MV-4-11 (cell line): ENCODE data around the gene FILIP1L.

Experiments used
- DNase-seq: peaks from one replicate; lab custom pipeline; 2025; lab: John Stamatoyannopoulos, UW

The FILIP1L gene

GRCh38 chr3:99951701-99952100, 162.6 kb downstream of the FILIP1L start:
- DNase-seq: no peak

GRCh38 chr3:99950921-99951320, 163.4 kb downstream of the FILIP1L start:
- peak; percentile 34 for DNase-seq

DNA sequence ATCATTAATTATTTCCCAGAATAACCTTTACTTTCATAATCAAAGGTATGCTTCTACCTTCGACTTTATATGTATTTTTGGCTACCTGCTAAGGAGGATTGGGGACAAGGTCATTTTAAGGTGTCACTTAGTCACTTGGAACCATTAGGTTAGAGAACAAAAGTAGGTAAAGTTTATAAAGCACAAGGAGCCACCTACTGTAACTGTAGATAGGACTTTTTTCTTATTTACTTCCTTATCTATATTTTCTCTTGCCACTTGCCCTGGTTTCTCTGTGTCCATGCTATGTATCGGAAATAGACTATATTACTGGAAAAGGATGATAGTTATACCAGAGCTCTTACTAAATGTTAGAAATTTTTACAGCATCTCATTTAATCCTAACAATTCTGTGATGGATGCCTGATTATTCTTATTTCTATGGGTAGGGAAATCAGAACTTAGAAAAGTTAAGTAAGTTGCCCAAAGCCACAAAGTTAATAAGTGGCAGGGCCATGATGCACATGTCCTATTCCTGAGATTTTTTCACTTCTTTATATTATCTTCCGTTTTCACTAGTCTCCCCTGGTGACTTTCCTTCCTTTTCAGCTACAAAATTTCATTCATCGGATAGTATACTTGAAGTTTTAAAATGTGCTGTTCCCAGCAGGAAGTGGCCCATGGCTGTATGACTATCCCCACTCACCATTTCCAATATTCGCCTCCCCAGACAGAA, 164.2 kb downstream of the FILIP1L start:
- peak; percentile 9 for DNase-seq

- DNase-seq: no peak
Measured at GRCh38 chr3:99948467-99949089, 165.7 kb downstream of the FILIP1L start.

- DNase-seq: no peak
Measured at GRCh38 chr3:99947356-99947755, 166.9 kb downstream of the FILIP1L start.

DNA sequence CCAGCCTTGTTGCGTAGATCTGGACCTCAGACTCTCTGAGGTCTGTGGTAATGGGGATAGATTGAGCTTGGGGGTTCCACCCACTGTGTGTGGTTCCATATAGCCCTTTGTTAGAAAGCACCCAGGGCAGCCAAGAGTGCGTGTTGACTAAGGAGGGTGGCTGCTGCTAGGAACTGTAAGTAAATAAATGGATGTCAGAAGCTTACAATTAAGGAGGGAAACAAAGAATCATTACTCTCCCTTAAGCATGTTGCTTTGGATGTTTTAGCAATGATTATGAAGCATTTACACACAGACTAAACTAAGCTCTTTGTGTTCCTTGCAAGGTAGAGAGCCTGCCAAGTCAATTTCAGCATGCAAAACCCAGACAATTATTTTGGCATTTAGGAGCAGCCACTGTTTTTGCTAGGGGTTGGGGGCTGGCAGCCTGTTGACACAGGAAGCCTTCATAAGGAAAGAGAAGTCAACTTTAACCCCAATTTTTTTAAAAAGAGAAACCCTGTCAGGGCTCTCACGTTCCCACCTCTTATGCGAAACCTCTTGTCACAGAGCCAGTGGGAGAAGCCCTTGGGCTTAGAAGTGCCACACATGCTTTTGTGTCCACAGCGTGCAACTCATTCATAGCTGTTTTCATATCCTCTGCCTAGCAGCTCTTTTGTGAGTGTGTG, 168.8 kb downstream of the FILIP1L start:
- no peak for DNase-seq

- DNase-seq: no peak
Measured at GRCh38 chr3:99943931-99944761, 170.2 kb downstream of the FILIP1L start.

DNA sequence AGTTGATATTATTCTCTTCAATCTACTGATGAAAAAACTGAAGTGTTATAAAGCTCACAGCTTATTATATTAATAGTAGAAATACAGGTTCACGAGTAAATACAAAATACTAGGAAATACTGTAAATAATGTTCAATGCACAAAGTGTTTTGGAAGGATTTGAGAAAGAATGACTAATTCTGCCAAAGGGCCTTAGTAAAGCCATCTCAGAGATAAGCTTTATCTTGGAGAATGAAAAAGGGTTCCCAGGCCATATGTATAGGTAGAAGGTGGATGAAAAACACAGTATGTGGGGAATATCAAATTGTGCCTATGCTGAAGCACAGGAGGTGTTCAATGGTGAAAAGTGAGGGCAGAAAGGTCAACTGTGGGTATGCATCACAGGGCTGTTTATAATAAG, 173.1 kb downstream of the FILIP1L start:
- no peak for DNase-seq

GRCh38 chr3:99940350-99940749, 174.0 kb downstream of the FILIP1L start:
- DNase-seq: no peak

DNA sequence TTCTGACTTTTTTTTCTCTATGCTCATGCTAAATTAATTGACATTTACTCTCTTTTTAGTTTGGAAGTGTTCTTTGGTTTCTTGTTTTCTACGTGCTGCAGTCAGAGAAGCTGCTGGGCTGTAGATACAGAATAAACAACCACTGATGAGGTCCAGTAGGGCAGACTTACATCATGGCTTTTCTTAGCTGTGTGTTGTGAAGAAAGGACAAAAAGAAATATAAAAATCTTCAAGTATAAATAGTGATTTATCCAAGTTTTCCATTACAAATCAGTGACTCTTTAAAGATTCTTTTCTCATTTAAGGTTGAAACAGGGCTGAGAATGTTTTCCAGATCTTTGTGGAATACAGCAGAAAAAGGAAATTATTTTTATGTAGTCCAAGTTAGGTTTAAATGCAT, 174.4 kb downstream of the FILIP1L start:
- DNase-seq: no peak

DNA sequence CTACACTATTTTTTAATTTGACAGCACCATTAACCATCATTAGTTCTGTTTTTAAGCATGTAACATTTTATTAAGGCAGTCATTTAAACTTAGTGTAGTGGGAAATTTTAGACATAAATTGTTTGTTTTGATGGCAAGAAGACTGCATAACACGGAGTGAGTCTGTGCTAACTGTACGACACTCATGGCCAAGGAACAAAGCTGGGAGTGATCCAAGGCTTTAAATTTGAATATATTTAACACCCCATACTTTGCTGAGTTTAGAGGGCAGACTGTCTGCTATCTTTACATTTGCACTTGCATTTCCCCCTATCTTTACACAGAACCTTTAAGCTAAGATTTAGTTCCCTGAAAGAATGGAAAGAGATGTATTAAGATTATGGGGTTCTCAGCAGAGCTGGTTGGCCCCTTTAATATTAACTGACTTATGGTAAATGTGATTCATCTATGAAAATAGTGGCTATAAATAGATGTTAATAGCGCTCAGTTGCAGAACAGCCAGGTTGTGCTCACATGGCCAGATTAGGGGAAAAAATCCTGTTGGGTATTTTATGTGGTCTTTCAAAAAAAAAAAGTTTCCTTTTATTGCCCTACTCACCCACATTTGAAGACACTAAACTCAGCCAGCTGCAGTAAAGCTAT, 175.9 kb downstream of the FILIP1L start:
- DNase-seq: no peak

DNA sequence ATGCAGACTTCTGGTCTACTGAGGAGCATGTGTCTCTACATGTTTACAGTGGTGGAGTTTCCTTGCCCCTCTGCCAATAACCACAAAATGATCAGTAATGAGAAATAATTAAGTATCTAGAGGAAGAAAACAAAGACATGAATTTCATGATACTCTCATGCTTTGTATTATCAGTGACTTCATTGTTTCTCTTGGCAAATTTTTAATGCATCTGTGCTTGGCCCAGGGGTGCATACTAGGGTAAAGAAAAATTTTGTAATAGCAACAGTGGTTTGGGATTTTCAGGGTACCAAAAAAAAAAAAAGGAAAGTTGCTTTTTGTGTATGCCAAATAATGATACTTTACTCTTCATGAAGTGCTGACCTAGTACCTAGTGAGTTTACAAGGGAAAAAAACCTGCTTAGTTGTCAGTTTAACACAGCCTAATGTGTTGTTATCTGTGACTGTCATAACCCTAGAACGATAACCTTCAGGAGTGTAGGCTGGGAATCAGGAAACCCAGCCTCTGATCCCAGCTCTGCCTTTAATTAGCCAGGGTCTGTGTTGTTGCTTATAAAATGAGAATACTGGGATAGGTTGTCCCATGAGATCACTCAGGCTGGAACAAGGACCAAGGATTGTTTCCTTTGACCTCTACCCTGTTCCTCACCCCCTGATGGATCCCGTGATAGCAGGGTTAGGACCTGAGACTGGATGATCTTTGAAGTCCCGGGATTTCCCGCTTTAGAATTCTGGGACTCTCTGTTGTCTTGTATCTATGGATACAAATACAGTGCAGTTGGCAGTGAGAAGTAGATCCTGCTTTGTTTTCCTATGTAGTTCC, 179.1 kb downstream of the FILIP1L start:
- no peak for DNase-seq

GRCh38 chr3:99933971-99934750, 180.1 kb downstream of the FILIP1L start:
- no peak for DNase-seq

- DNase-seq: no peak
Measured at GRCh38 chr3:99931059-99931458, 183.2 kb downstream of the FILIP1L start.

- DNase-seq: no peak
Measured at GRCh38 chr3:99929745-99930139, 184.6 kb downstream of the FILIP1L start.

DNA sequence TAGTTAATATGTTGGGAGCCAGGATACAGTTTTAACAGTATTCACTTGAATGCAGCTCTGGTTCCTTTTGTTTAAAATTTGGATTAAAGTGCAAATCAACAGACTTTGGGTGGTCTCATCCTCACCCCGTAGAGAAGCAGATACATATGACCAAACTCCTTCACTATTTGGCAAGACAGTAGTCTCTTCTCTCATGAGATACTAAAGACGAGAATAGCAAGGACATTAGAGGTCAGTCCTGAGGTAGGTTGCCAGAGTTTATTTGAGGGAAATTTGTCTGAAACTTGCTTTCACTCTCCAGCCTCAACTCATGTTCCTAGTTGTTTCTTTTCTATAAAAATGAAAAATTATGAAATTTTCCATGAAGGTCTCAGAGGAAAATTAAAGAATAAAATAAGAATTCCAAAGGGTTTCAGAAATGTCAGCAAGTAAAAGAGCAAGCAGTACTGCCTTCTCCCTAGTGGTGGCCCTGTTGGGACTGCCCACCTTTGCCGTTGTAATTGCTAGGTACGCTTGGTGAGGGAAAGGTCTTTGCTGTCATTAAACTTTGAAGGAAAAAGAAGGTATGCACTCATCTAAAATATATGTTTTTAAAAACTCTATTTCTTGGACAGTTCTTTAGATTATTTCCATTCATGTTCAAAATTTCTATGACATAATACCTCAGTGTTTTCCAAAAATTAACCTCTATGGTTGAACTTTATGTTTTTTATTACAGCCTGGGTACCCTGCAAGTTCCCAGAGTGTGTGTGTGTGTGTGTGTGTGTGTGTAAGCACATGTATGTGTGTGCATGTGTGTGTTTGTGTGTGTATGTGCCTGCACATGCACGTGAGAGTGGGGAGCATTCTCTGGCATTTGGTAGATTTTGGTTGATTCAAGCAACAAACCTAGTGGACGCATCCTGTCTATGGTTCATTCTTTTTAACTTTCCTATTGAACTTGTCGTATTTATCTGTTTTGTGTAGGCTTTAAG, 185.2 kb downstream of the FILIP1L start:
- no peak for DNase-seq

DNA sequence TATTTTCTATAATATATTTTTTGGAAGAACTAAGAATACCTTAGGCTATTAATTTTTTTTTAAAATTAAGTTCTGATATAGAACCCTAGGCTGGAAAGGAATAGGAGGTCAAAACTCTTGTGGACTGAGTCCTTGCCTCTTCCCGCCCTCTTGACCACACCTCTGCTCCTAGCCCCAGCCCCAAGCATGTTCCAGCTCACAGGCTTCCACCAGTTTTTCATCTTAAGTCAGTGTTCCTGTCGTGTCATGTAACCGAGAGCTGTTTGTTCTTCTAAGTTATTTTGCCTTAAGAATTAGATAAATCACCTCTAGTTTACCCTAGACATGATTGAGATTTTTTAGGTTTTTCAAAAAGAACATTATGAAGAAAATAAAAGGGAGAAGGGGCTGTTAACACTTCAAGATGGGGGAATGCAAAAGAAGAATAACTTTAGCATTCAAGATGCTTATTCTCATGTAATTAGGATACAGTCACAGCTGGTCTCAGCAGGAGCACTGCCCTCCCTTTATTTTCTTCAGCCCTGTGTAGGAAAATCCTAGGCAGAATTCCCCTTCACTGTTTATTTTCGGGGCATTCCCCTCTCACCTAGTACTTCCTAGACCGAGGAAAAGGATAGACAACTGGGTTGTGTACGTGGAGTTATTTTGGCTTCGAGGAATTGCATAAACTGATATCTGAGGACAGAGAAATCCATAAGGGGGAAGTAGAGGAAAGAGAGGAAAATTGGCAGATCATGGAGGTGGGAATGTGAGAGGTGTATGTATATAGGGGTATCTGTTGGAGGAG, 186.4 kb downstream of the FILIP1L start:
- no peak for DNase-seq

DNA sequence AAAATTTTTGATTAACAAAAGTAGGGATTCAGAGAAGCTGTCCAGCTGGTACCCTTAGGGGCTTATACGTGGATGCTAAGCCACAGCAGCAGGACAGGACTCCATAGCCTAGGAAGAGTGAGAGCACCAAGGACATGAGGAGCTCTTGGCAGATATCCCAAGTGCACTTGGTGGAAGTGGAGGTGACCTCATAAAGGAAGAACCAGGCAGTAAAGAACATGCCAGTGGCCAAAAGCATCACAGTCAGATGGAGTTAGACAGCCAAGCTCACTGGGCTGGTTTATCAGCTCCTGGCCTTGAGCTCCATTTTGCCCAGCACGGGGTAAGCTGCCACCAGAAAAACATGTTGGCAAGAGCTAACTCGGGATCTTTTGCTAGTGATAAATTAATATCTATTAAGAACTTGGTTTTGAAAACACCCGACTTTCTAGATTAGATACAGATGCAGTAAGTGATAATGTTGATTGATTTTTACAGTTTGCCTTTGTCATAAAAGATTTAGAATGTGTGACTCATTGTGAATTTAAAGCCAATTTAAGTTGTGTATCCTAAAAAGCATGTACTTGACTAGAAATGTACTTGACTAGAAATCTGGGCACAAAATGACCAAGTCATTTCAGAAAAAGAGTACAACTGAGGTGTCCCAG, 188.6 kb downstream of the FILIP1L start:
- DNase-seq: no peak
